ENCODE data around the gene AP5Z1. TPM values are rescaled to one million over a fixed set of nuclear protein-coding genes. Genes with fewer than 3 reads are reported as not detected.
A peak's percentile ranks its signal among the peaks of the same experiment; 100 is the strongest.
"Not testable (repeated sequence)": the region's sequence is repeated elsewhere in the genome, so short reads cannot be mapped to it uniquely, and the experiment has no call there.

AP5Z1 gene
- total RNA-seq, 2 donors from 2014 or later, result 38.1 to 39.0 TPM

GRCh38 chr7:4789194-4790077 lies 14.0 kb downstream of the AP5Z1 start:
- Mint-ChIP-seq H3K27me3 (ENCODE audit: low read depth) (no peaks in the 10 kb centered on the region), H3K4me3 (no peak overlapping the region), H3K36me3 (ENCODE audit: insufficient read depth in 2 of 2) (peaks cover 0 to 3% of the 10 kb centered on the region in 2 donors), H3K4me1 (ENCODE audit: low read depth) (peaks cover 3% of the 10 kb centered on the region), H3K27ac (no peak overlapping the region), H3K9me3 (no peaks in the 10 kb centered on the region)
- DNase-seq, result no peak
- ATAC-seq (replicated peaks in 1 of 2), result no peak

- Mint-ChIP-seq H3K9me3 (no peaks in the 10 kb centered on the region), H3K4me3 (no peak overlapping the region), H3K36me3 (ENCODE audit: insufficient read depth in 2 of 2) (peaks cover 0 to 3% of the 10 kb centered on the region in 2 donors), H3K27ac (no peak overlapping the region), H3K4me1 (ENCODE audit: low read depth) (peaks cover 4% of the 10 kb centered on the region), H3K27me3 (ENCODE audit: low read depth) (no peaks in the 10 kb centered on the region)
- DNase-seq, result no peak
- no peak for ATAC-seq (replicated peaks in 1 of 2)
Observed at GRCh38 chr7:4790078-4790465, 14.6 kb downstream of the AP5Z1 start.

DNA sequence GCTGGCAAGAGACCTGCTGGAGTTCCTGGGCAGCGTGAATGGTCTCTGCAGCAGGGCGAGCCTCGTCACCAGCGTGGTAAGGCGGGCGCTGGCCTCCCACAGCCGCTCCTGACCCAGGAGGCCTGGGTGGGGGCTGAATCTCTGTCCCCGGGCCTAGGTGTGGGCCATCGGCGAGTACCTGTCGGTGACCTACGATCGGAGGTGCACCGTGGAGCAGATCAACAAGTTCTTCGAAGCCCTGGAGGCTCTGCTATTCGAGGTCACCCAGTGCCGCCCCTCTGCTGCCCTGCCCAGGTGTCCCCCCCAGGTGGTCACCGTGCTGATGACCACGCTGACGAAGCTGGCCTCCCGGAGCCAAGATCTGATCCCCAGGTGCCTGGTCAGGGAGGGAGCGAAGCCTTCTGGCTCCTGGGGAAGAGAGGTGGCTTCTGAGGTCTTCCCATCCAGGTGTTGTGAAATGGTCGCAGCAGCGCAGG lies 15.1 kb downstream of the AP5Z1 start:
- Mint-ChIP-seq H3K4me3 (no peak overlapping the region), H3K4me1 (ENCODE audit: low read depth) (peaks cover 4% of the 10 kb centered on the region), H3K9me3 (no peaks in the 10 kb centered on the region), H3K27me3 (ENCODE audit: low read depth) (no peaks in the 10 kb centered on the region), H3K27ac (no peak overlapping the region), H3K36me3 (ENCODE audit: insufficient read depth in 2 of 2) (peaks cover 0 to 3% of the 10 kb centered on the region in 2 donors)
- DNase-seq (no peak), ATAC-seq (replicated peaks in 1 of 2) (no peak)

DNA sequence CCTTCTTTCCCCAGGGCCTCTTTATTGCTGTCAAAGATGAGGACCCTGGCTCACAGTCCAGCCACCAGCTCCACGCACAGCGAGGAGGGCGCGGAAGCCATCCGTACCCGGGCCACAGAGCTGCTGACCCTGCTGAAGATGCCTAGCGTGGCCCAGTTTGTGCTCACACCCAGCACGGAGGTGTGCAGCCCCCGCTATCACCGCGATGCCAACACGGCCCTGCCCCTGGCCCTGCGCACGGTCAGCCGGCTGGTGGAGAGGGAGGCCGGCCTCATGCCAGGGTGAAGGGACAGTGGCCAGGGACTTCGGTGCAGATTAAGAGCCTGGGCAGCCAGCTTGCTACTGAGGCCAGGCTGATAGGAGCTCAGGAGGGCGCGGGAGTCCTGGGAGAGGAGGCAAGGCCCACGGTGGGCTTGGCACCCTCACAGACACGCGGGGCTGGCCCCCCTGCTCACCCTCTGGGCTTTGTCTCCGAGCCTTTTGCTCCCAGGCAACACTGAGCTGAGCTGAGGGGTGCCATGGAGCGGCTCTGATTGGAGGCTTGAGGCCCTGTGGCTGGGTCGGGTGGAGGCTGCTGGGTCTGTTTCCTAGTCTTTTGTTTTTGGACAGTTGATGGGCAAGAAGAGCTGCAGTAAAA lies 15.8 kb downstream of the AP5Z1 start:
- Mint-ChIP-seq H3K4me1 (ENCODE audit: low read depth) (peaks cover 4% of the 10 kb centered on the region), H3K27me3 (ENCODE audit: low read depth) (no peaks in the 10 kb centered on the region), H3K27ac (no peak overlapping the region), H3K36me3 (ENCODE audit: insufficient read depth in 2 of 2) (peaks cover 0 to 3% of the 10 kb centered on the region in 2 donors), H3K4me3 (no peak overlapping the region), H3K9me3 (no peaks in the 10 kb centered on the region)
- DNase-seq, result no peak
- ATAC-seq (replicated peaks in 1 of 2), result no peak

DNA sequence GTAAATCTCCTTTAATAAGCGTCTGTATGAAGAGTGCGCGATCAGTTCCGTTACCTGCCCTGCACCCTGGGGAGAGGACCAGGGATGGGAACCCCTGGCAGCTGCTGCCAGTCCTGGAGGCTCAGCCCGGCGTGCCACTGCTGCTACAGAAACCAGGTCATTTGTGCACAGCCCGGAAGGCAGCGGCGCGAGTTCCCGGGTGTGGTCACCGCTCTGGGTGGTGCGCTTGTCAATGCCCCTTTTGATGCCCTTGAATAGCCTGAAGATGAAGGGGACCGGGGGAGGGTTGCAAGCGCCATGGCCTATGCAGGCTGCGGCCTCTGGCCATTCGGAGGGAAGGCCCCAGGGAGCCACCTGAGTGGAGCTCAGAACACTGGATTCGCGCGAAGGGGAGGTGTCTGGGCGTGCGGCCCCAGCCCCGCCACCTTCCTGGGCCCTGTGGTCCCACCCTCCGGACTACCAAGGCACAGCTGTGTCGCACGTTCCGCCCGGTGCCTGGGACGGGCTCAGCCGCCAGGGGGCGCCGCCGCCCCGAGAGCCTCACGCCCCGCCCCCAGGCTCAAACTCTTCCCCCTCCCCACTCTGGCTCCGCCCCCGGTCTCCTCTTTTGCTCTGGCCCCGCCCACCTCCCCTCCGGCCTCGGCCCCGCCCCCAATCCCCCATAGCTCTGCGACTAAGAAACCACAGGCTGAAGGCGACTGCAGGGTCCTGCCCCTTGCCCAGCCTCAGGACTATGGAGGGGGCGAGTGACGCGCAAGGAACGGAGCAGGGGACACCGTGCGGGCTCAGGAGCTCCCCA lies 16.5 kb downstream of the AP5Z1 start:
- Mint-ChIP-seq H3K4me1 (ENCODE audit: low read depth) (peaks cover 4% of the 10 kb centered on the region), H3K36me3 (ENCODE audit: insufficient read depth in 2 of 2) (peaks cover 0 to 3% of the 10 kb centered on the region in 2 donors), H3K9me3 (no peaks in the 10 kb centered on the region), H3K27me3 (ENCODE audit: low read depth) (no peaks in the 10 kb centered on the region), H3K4me3 (peak overlapping the region in 1 of 2 donors; percentile 42), H3K27ac (no peak overlapping the region)
- peak; percentile 77 to 87 for DNase-seq
- peak; percentile 79 to 82 for ATAC-seq (replicated peaks in 1 of 2)

GRCh38 chr7:4792537-4793126 lies 17.2 kb downstream of the AP5Z1 start:
- DNase-seq, result no peak
- H3K4me1 Mint-ChIP-seq (ENCODE audit: low read depth), result peaks cover 4% of the 10 kb centered on the region
- peak overlapping the region in 1 of 2 donors; percentile 42 for H3K4me3 Mint-ChIP-seq
- H3K27ac Mint-ChIP-seq, result no peak overlapping the region
- peak; percentile 32 to 50 for ATAC-seq (replicated peaks in 1 of 2)
- peaks cover 0 to 3% of the 10 kb centered on the region in 2 donors for H3K36me3 Mint-ChIP-seq (ENCODE audit: insufficient read depth in 2 of 2)
- H3K9me3 Mint-ChIP-seq, result no peaks in the 10 kb centered on the region
- H3K27me3 Mint-ChIP-seq (ENCODE audit: low read depth), result no peaks in the 10 kb centered on the region

DNA sequence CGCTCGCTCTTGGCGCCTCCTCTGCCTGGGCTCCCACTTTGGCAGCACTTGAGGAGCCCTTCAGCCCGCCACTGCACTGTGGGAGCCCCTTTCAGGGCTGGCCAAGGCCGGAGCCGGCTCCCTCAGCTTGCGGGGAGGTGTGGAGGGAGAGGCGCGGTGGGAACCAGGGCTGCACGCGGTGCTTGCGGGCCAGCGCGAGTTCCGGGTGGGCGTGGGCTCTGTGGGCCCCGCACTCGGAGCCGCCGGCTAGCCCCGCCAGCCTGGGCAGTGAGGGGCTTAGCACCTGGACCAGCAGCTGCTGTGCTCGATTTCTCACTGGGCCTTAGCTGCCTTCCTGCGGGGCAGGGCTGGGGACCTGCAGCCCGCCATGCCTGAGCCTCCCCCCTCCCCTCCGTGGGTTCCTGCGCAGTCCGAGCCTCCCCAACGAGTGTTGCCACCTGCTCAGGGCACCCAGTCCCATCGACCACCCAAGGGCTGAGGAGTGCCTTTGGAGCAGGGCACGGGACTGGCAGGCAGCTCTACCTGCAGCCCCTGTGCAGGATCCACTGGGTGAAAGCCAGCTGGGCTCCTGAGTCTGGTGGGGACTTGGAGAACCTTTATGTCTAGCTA lies 18.1 kb downstream of the AP5Z1 start:
- not testable (repeated sequence) for DNase-seq; H3K27ac Mint-ChIP-seq; H3K9me3 Mint-ChIP-seq; ATAC-seq (replicated peaks in 1 of 2); H3K27me3 Mint-ChIP-seq (ENCODE audit: low read depth); H3K4me3 Mint-ChIP-seq; H3K4me1 Mint-ChIP-seq (ENCODE audit: low read depth); H3K36me3 Mint-ChIP-seq (ENCODE audit: insufficient read depth in 2 of 2)

- H3K4me3 Mint-ChIP-seq; DNase-seq; H3K36me3 Mint-ChIP-seq (ENCODE audit: insufficient read depth in 2 of 2); H3K27ac Mint-ChIP-seq; H3K27me3 Mint-ChIP-seq (ENCODE audit: low read depth); ATAC-seq (replicated peaks in 1 of 2); H3K9me3 Mint-ChIP-seq; H3K4me1 Mint-ChIP-seq (ENCODE audit: low read depth): not testable (repeated sequence)
Observed at GRCh38 chr7:4794171-4794570, 18.7 kb downstream of the AP5Z1 start.

DNA sequence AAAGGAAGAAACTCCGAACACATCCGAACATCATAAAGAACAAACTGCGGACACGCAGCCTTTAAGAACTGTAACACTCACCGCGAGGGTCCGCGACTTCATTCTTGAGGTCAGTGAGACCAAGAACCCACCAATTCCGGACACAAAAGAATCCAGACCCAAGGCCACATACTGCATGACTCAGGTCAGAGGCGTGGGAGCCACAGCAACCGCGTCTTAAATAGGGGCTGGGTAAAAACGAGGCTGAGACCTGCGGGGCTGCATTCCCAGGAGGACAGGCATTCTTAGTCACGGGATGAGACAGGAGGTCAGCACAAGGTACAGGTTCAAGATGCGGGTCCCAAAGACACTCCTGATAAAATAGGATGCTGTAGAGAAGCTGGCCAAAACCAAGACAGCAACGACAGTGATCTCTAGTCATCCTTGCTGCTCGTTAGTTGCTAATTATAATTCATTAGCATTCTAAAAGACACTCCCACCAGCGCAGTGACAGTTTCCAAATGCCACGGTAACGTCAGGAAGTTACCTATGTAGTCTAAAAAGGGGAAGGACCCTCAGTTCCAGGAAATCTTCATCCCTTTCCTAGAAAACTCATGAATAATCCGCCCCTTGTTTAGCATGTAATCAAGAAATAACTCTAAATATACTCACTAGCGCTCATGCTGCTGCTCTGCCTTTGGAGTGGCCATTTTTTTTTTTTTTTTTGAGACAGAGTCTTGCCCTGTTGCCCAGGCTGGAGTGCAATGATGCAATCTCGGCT lies 19.3 kb downstream of the AP5Z1 start:
- H3K9me3 Mint-ChIP-seq, result no peaks in the 10 kb centered on the region
- DNase-seq (no peak), ATAC-seq (replicated peaks in 1 of 2) (no peak)
- no peaks in the 10 kb centered on the region for H3K27me3 Mint-ChIP-seq (ENCODE audit: low read depth)
- H3K36me3 Mint-ChIP-seq (ENCODE audit: insufficient read depth in 2 of 2), result peaks cover 0 to 3% of the 10 kb centered on the region in 2 donors
- H3K4me3 Mint-ChIP-seq, result no peak overlapping the region
- peaks cover 4% of the 10 kb centered on the region for H3K4me1 Mint-ChIP-seq (ENCODE audit: low read depth)
- no peak overlapping the region for H3K27ac Mint-ChIP-seq

DNA sequence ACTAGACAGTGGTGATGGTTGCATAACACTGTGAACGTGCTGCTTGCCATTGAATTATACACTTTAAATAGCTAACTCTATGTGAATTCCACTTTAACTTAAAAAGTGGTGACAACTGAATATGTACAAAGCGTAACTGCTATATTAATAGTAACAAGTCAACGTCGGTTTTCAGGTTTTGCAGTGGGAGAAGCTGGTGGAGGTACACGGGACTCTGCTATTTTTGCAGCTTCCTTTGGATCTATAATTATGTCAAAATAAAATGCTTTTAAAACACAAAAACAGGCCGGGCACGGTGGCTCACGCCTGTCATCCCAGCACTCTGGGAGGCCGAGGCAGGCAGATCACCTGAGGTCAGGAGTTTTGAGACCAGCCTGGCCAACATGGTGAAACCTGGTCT lies 21.0 kb downstream of the AP5Z1 start:
- Mint-ChIP-seq H3K27me3 (ENCODE audit: low read depth) (no peaks in the 10 kb centered on the region), H3K4me3 (no peak overlapping the region), H3K27ac (no peak overlapping the region), H3K9me3 (no peaks in the 10 kb centered on the region), H3K4me1 (ENCODE audit: low read depth) (peaks cover 4% of the 10 kb centered on the region), H3K36me3 (ENCODE audit: insufficient read depth in 2 of 2) (peaks cover 0 to 1% of the 10 kb centered on the region in 2 donors)
- no peak for DNase-seq
- ATAC-seq (replicated peaks in 1 of 2), result no peak

DNA sequence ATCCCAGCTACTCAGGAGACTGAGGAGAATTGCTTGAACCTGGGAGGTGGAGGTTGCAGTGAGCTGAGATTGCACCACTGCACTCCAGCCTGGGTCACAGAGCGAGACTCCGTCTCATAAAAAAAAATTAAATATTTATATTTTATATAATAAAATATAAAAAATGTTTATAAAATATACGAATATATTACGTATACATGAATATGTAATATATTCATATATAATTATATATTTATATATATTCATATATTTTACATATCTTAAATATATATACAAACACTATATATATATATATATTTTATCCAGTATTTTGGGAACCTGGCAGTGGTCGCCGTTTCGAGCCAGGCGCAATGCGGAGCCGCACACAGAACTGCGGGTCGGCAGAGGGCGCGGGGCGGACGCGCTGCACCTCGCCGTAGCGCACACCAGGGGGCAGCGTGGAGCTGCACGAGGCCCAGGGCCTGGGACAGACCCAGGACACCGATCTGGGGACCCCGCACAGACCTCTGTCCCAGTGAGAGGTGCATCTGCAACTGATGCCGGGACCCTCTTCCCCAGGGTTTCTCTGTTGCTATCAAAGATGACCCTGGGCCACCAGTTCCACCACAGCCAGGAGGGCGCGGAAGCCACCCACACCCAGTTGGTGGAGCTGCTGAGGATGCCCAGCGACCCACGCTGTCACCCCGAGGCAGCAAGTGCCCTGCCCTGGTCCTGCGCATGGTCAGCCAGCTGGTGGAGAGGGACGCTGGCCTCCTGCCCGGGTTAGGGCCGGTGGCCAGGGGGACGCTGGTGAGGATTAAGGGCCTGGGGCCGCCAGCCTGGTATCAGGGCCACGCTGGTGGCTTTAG lies 22.7 kb downstream of the AP5Z1 start:
- Mint-ChIP-seq H3K27ac (no peak overlapping the region), H3K4me1 (ENCODE audit: low read depth) (peaks cover 4% of the 10 kb centered on the region)
- peak; percentile 81 to 88 for ATAC-seq (replicated peaks in 1 of 2)

More for the DNA sequence above, 22.7 kb downstream of the AP5Z1 start:
- peak; percentile 74 to 82 for DNase-seq
- H3K9me3 Mint-ChIP-seq, result no peaks in the 10 kb centered on the region
- no peaks in the 10 kb centered on the region for H3K36me3 Mint-ChIP-seq (ENCODE audit: insufficient read depth in 2 of 2)
- H3K4me3 Mint-ChIP-seq, result peak overlapping the region in 1 of 2 donors; percentile 40
- H3K27me3 Mint-ChIP-seq (ENCODE audit: low read depth), result no peaks in the 10 kb centered on the region

Measured in activated T-cell treated with anti-CD3 and anti-CD28 coated beads, Interleukin-2, amount 50 U/mL, for 72 hours (primary cell).